ES-I3 (cell line): Measurements from ENCODE around the gene ANGPTL5.
"Not testable (repeated sequence)": the region's sequence is repeated elsewhere in the genome, so short reads cannot be mapped to it uniquely, and the experiment has no call there.

Experiments used
- H3K36me3 ChIP-seq: 2 replicates; pipeline ENCODE4 v1.6.1; 2013; ENCODE audit warnings: mild to moderate bottlenecking, low read length, control low read depth, moderate library complexity; ENCODE audit not compliant: insufficient read depth
- H3K4me1 ChIP-seq: 2 replicates; pipeline ENCODE4 v1.6.1; 2013; ENCODE audit warnings: mild to moderate bottlenecking, control low read depth, low read length; ENCODE audit not compliant: insufficient read depth
- H3K9ac ChIP-seq: 2 replicates; pipeline ENCODE4 v1.6.1; 2013; ENCODE audit warnings: low read depth, mild to moderate bottlenecking, low read length, moderate library complexity
- H3K9me3 ChIP-seq: 2 replicates; pipeline ENCODE4 v1.6.1; 2013; ENCODE audit warnings: mild to moderate bottlenecking, low read length, moderate library complexity; ENCODE audit not compliant: control insufficient read depth, insufficient read depth

ANGPTL5 gene

DNA sequence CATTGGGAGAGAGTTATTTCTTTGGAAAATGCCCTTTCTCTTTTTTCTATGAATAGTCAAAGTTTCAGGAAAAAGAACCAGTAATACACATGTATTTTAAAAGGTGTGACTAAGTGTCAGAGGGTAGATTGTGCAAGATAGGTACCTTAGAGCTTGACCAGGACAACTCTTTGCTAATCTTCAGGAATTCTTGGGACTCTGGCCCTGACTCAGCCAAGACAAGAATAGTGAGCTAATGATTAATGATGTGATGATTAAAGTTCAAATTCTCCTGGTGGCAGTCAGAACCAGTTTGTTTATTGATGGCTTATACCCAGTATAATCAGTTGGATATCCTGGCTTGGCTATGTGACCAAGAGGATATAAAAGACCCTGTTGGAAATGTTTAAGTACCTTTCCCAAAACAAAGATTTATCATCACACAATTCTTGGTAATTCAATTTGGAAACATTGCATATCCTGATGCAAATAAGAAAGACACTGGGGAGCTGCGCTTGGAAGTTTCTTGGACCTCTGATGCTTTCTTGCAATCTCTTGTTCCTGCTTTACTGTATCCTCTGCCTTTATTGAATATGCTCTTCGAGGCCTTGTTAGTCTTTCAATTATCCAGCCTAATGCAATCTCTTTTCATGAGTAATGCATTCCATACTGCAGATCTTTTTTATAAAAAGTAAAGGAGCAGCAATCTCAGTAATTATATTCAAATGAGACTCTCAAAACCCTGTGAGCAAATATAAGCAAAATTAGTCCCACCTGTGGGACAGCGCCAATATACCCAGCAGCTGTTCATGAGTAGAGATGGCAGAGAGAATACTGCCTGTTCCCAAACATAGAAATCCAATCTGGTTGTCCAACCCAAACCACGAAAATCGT lies 49.5 kb downstream of the ANGPTL5 start:
- Histone ChIP-seq H3K9me3 (peaks cover 10% of the 10 kb centered on the region; the same call in 1 of the 2 replicates), H3K9ac (no peak overlapping the region), H3K36me3 (no peaks in the 10 kb centered on the region), H3K4me1 (peaks cover 10% of the 10 kb centered on the region)

DNA sequence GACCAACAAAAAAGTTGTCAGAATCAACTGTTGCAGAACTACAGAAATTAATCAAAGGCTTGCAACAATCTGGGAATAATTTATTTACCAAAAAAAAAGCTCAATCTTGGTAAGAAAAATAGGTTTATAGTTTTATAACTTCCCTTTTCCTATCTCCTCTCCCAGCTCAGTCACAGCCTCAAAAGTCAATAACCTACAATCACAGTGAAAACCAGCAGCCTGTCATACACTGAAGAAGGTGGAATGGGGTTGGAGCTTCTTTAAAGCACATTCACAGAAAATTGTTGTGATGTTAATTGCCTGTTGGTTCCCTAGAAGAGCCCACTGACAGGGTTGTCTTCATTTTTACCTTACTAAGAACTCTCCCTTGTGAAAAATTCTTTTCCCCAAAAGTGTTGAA lies 52.2 kb downstream of the ANGPTL5 start:
- Histone ChIP-seq H3K4me1 (peaks cover 10% of the 10 kb centered on the region), H3K36me3 (no peaks in the 10 kb centered on the region), H3K9ac (no peak overlapping the region), H3K9me3 (peaks cover 10% of the 10 kb centered on the region; the same call in 1 of the 2 replicates)

DNA sequence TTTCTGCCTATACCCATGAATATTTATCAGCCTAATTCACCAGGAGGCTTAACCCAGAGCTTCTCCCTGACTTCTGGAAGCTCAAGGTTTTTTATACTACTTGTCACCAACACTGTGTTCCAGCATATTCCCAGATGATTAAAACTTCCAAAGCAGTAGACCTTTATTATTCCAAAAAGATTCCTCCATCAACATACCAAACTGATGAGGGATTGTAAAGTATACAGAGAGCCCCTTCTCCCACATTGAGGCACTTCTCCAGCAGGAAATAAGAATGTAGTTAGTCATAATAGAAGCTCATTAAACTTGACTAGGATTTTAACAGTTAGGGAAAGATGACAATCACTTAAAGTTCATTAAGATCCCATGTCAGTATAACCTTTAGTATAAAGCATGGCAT lies 53.0 kb downstream of the ANGPTL5 start:
- peaks cover 10% of the 10 kb centered on the region; the same call in 1 of the 2 replicates for H3K9me3 ChIP-seq
- H3K36me3 ChIP-seq, result no peaks in the 10 kb centered on the region
- H3K9ac ChIP-seq, result no peak overlapping the region
- peaks cover 10% of the 10 kb centered on the region for H3K4me1 ChIP-seq

DNA sequence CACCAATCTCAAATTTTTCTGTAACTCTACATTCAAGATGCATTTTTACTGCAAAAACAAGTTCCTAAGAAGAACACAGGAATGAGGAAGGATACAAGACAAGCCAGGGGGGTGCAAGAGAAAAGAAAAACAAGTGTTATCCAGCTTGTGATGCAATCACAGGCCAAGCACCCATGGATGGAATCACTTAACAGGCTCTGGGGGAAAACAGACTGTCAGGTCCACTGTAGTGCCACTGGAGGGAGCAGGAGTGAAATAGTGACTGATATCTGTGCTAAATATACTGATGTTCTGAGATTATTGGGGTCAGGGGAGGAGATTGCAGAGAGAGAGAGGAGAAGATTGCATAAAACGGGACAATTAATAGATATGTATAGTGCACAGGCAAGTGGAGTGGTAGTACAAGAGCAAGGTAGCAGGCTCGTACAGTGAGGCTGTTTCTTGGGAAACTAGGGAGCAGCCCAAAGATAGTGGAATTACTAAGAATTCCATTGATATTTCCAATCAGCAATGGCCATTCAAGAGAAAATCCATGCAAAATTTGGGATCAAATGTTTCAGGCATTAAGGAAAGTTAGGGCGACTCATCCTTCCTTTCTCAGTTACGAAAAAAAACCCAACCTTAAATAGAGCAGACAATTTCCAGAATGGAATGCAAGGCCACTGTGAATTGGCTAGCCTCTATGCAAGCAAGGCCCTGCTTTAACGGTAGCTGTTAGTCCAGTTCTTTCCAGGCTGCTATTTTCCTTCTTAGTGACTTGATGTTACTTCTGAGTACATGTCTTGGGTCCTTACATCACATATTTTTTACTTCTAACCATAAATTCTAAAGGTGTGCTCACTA lies 53.7 kb downstream of the ANGPTL5 start:
- Histone ChIP-seq H3K36me3 (no peaks in the 10 kb centered on the region), H3K4me1 (peaks cover 10% of the 10 kb centered on the region), H3K9ac (no peak overlapping the region), H3K9me3 (peaks cover 10% of the 10 kb centered on the region; the same call in 1 of the 2 replicates)

- Histone ChIP-seq H3K9ac (no peak overlapping the region), H3K9me3 (peaks cover 10% of the 10 kb centered on the region; the same call in 1 of the 2 replicates), H3K4me1 (peaks cover 10% of the 10 kb centered on the region), H3K36me3 (no peaks in the 10 kb centered on the region)
Measured at GRCh38 chr11:101860696-101861427, 55.5 kb downstream of the ANGPTL5 start.

DNA sequence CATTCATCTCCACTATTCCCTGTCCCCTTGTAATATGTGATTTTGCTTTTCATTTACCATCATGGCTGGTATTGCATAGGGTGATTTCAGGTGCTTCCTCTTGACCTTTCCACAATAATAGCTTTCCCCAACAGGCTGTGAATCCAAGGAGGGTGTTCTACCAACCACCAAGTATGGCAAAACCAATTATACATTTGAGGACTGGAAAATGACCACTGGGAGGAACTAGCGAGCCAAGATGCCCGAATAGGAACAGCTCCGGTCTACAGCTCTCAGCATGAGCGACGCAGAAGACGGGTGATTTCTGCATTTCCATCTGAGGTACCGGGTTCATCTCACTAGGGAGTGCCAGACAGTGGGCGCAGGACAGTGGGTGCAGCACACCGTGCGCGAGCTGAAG lies 64.1 kb downstream of the ANGPTL5 start:
- H3K9me3 ChIP-seq, H3K9ac ChIP-seq, H3K36me3 ChIP-seq: not testable (repeated sequence)

GRCh38 chr11:101848262-101848661 lies 68.1 kb downstream of the ANGPTL5 start:
- Histone ChIP-seq H3K4me1 (no peaks in the 10 kb centered on the region), H3K9ac (no peak overlapping the region), H3K36me3 (no peaks in the 10 kb centered on the region), H3K9me3 (peaks cover 7% of the 10 kb centered on the region)

More for the DNA sequence above, 64.1 kb downstream of the ANGPTL5 start:
- H3K4me1 ChIP-seq, result not testable (repeated sequence)

GRCh38 chr11:101844608-101845007 lies 71.7 kb downstream of the ANGPTL5 start:
- H3K4me1 ChIP-seq, result no peaks in the 10 kb centered on the region
- H3K9me3 ChIP-seq, result no peaks in the 10 kb centered on the region; the same call in 1 of the 2 replicates
- no peak overlapping the region for H3K9ac ChIP-seq
- H3K36me3 ChIP-seq, result no peaks in the 10 kb centered on the region

GRCh38 chr11:101840704-101841103 lies 75.6 kb downstream of the ANGPTL5 start:
- no peaks in the 10 kb centered on the region for H3K36me3 ChIP-seq

More at GRCh38 chr11:101840704-101841103, 75.6 kb downstream of the ANGPTL5 start:
- Histone ChIP-seq H3K9ac (no peak overlapping the region), H3K4me1 (no peaks in the 10 kb centered on the region), H3K9me3 (no peaks in the 10 kb centered on the region; the same call in 1 of the 2 replicates)
